ENCODE data around the gene TAF10. TPM values are rescaled to one million over a fixed set of nuclear protein-coding genes. Genes with fewer than 3 reads are reported as not detected.

TAF10 gene
- total and polyA plus RNA-seq, 2 donors, result 12.4 to 65.3 TPM

DNA sequence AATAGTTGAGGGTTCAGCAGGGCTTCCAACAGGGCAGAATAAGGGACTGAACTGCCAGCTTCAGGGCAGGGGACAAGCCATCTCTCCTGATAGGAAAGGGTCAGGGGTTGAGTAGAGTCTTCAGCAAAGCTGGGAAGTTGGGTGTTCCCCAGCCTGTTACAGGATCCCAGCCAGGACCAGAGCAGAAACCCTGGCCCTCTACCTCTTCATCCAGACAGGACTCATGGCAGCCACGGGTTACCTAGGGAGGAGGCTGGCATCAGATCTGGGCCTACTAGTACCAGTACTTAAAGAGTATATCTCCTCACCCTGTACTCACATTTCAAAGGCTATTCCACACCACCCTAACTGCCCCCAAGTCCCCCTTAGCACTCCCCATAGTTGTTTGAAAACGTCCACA, 2.4 kb upstream of the TAF10 start:
- Histone ChIP-seq H3K4me1 (ENCODE audit: insufficient read depth) (no peaks in the 10 kb centered on the region), H3K27ac (ENCODE audit: low read depth) (no peak overlapping the region)

DNA sequence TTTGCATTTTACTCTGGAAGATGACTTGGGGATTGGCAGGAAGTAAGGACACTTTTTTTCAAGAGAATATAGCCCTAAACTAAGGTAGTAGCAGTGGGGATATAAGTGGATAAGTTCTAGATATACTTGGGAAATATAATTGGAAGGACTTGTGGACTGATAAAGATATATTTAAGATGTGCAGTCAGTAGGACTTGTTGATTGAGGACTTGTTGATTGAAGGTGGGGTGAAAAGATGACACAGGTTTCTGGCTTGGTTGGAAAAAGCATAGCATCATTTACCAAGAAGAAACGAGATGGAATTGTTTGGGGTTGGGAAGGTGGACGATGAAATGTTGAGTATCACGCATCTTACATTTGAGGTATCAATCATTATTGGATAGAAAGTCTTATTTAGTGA, 1.5 kb upstream of the TAF10 start:
- no peak overlapping the region for H3K27ac ChIP-seq (ENCODE audit: low read depth)
- no peak for DNase-seq (ENCODE audit: extremely low spot score)
- H3K36me3 ChIP-seq (ENCODE audit: insufficient read depth), result peaks cover 2% of the 10 kb centered on the region
- no peaks in the 10 kb centered on the region for H3K4me1 ChIP-seq (ENCODE audit: insufficient read depth)
- WGBS, result 90% methylated on average over 3 of the region's 3 CpGs
- no peak overlapping the region for H3K4me3 ChIP-seq (ENCODE audit: low read depth, low read length)

More for the DNA sequence above, 2.4 kb upstream of the TAF10 start:
- Histone ChIP-seq H3K4me3 (ENCODE audit: low read depth, low read length) (no peak overlapping the region), H3K36me3 (ENCODE audit: insufficient read depth) (peaks cover 2% of the 10 kb centered on the region)
- no peak for DNase-seq (ENCODE audit: extremely low spot score)
- WGBS, result 80% methylated on average over 2 of the region's 2 CpGs

DNA sequence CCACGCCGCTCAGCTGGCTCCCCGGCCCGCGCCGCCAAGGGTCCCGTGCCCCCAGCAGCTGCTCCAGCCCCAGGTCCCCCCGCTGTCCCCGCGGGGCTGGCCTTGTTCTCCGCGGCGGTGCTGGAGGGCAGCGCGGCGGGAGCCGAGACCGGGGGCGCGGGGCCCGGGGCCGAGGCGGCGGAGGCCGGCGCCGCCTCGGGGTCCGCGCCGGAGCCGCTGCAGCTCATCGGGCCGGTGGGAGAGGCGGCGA, 128 bp downstream of the TAF10 start:
- H3K27ac ChIP-seq (ENCODE audit: low read depth), result peak overlapping the region; percentile 98
- peak overlapping the region; percentile 93 for H3K4me3 ChIP-seq (ENCODE audit: low read depth, low read length)
- H3K36me3 ChIP-seq (ENCODE audit: insufficient read depth), result peaks cover 2% of the 10 kb centered on the region
- no peaks in the 10 kb centered on the region for H3K4me1 ChIP-seq (ENCODE audit: insufficient read depth)
- no peak for DNase-seq (ENCODE audit: extremely low spot score)
- under 1% methylated on average over 36 of the region's 36 CpGs for whole genome bisulfite sequencing

DNA sequence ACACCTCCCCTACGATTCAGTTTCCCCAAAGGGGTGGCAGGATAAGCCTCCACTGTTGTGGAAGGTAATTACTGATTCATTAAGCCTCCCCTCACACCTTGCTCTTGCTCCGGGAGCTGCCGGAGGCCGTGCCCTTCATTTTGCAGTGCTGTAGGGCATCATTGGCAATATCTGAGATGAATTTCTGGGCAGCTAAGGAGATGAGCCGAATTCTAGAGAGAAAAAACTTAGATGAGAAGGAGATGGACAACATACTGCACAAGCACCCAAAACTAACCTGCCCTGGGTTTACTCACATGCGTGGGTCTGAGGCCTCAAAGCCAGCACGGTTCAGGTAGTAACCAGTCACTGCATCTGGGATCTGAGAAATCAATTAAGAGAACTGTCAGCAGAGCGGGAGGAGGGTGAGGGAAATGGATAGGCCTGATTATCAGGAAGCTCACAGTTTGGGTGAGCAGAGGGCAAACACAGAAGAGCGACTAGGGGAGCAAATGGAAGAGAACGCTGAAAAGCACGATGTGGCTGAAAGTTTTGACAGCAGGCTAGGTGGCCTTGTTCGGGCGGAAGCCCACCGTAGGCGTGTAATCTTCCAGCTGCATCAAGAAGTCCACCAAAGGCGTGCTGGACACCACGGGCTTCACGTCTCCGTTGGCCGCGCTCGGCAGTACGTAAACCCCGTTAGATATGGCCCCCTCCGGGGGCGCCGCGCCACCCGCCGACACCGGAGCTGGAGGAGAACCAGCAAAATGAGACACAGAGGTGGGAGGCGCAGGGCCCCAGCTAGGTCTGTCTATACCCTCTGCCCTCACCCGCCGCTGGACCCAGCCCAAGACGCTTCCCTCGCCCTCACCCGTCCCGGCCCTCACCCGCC, 689 bp downstream of the TAF10 start:
- H3K27ac ChIP-seq (ENCODE audit: low read depth), result peak overlapping the region; percentile 98
- peak overlapping the region; percentile 93 for H3K4me3 ChIP-seq (ENCODE audit: low read depth, low read length)
- no peak for DNase-seq (ENCODE audit: extremely low spot score)
- peaks cover 2% of the 10 kb centered on the region for H3K36me3 ChIP-seq (ENCODE audit: insufficient read depth)
- WGBS, result 10% methylated on average over 39 of the region's 39 CpGs
- no peaks in the 10 kb centered on the region for H3K4me1 ChIP-seq (ENCODE audit: insufficient read depth)

DNA sequence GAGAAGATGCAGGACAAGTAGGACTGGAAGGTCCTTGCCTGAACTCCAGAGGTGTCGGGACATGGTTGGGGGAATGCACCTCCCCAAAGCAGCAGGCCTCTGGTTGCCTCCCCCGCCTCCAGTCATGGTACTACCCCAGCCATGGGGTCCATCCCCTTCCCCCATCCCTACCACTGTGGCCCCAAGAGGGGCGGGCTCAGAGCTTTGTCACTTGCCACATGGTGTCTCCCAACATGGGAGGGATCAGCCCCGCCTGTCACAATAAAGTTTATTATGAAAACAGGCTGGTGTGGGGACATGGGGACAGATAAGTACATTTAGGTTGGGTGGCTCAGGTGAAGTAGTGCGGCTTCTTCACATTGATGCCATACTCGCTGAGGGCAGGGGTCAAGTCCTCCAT, 1.4 kb downstream of the TAF10 start:
- H3K4me1 ChIP-seq (ENCODE audit: insufficient read depth), result no peaks in the 10 kb centered on the region
- peaks cover 2% of the 10 kb centered on the region for H3K36me3 ChIP-seq (ENCODE audit: insufficient read depth)
- DNase-seq (ENCODE audit: extremely low spot score), result no peak
- 83% methylated on average over 6 of the region's 6 CpGs for WGBS
- H3K4me3 ChIP-seq (ENCODE audit: low read depth, low read length), result no peak overlapping the region
- H3K27ac ChIP-seq (ENCODE audit: low read depth), result no peak overlapping the region

DNA sequence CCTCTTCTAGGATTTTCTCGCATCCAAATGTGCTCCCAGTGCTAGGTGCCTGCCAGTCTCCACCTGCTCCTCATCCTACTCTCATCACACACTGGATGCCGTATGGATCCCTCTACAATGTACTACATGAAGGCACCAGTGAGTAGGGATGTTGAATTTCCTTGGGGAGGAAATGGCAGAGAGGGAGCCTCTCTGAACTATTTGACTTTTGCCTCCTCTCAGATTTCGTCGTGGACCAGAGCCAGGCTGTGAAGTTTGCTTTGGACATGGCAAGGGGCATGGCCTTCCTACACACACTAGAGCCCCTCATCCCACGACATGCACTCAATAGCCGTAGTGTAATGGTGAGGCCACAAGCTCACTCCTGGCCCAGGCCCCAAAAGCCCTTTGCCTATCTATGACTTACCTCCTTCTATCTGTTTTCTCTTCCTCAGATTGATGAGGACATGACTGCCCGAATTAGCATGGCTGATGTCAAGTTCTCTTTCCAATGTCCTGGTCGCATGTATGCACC, 2.5 kb downstream of the TAF10 start:
- DNase-seq (ENCODE audit: extremely low spot score), result no peak
- Histone ChIP-seq H3K4me1 (ENCODE audit: insufficient read depth) (no peaks in the 10 kb centered on the region), H3K36me3 (ENCODE audit: insufficient read depth) (peaks cover 2% of the 10 kb centered on the region), H3K4me3 (ENCODE audit: low read depth, low read length) (no peak overlapping the region), H3K27ac (ENCODE audit: low read depth) (no peak overlapping the region)
- 71% methylated on average over 8 of the region's 8 CpGs for WGBS

DNA sequence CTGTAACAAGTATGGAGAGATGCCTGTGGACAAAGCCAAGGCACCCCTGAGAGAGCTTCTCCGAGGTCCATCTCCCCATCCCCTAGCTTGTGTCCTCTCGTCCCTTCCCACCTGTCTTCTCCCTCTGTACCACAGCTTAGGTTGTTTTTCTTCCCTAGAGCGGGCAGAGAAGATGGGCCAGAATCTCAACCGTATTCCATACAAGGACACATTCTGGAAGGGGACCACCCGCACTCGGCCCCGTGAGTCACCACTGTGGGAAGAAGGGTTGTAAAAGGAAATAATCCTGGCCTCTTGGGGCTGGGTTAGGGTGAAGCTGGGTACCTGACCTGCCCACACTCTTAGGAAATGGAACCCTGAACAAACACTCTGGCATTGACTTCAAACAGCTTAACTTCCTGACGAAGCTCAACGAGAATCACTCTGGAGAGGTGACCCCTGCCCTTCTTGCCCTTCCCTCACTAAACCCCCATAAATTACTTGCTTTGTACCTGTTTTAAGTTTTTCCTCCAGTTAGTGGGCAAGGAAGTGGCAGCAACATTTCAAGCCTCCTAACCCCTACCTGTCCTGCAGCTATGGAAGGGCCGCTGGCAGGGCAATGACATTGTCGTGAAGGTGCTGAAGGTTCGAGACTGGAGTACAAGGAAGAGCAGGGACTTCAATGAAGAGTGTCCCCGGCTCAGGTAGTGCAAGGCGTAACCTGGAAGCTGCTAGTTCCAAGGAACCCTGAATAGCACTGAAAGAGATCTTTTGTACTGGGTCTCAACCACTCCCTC, 3.1 kb downstream of the TAF10 start:
- Histone ChIP-seq H3K4me1 (ENCODE audit: insufficient read depth) (no peaks in the 10 kb centered on the region), H3K36me3 (ENCODE audit: insufficient read depth) (peaks cover 2% of the 10 kb centered on the region), H3K4me3 (ENCODE audit: low read depth, low read length) (no peak overlapping the region), H3K27ac (ENCODE audit: low read depth) (no peak overlapping the region)
- no peak for DNase-seq (ENCODE audit: extremely low spot score)
- WGBS, result 69% methylated on average over 14 of the region's 14 CpGs

DNA sequence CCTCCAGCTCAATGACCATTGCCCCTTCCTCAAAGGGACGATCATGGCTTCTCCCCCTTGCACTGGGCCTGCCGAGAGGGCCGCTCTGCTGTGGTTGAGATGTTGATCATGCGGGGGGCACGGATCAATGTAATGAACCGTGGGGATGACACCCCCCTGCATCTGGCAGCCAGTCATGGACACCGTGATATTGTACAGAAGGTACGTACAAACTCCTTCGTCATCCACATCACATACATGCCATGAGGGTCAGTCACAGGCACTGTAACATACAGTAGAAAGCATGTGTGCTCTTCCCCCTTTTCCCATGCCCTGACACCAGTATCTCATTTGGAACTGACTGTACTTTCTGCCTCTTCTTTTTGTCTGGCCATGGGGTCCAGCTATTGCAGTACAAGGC, 4.0 kb downstream of the TAF10 start:
- 86% methylated on average over 9 of the region's 9 CpGs for WGBS
- no peak for DNase-seq (ENCODE audit: extremely low spot score)
- no peaks in the 10 kb centered on the region for H3K4me1 ChIP-seq (ENCODE audit: insufficient read depth)
- no peak overlapping the region for H3K4me3 ChIP-seq (ENCODE audit: low read depth, low read length)
- H3K36me3 ChIP-seq (ENCODE audit: insufficient read depth), result peaks cover 2% of the 10 kb centered on the region
- no peak overlapping the region for H3K27ac ChIP-seq (ENCODE audit: low read depth)

DNA sequence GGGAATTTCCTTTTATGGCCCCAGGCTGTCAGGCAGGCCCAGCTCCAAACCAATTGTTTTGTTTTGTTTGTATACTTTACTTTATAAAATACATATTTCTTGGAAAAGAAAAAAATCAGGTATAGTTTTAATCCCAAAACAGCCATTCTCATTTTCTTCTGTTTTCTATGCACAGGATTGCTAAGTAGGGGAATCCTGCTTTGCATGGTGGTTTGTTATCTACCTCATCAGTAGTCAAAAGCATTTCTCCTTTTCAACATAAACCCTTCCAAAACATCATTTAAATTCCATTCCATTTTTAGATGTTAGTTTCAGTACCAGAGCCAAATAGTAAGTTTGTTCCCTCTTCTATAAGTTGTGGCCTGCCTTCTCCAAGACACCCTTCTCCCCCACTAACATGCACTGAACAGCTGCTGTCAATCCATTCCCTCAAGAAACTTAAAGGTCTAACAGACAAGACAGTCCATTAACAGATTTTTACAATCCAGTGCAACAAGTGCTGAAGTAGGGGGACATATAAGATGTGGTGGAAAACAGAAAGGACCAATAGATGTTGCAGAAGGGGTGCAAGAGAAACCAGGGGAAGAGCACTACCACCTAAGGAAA, 4.7 kb downstream of the TAF10 start:
- DNase-seq (ENCODE audit: extremely low spot score), result no peak
- H3K4me1 ChIP-seq (ENCODE audit: insufficient read depth), result no peaks in the 10 kb centered on the region
- no peak overlapping the region for H3K4me3 ChIP-seq (ENCODE audit: low read depth, low read length)
- peaks cover 2% of the 10 kb centered on the region for H3K36me3 ChIP-seq (ENCODE audit: insufficient read depth)
- peak overlapping the region; percentile 80 for H3K27ac ChIP-seq (ENCODE audit: low read depth)

DNA sequence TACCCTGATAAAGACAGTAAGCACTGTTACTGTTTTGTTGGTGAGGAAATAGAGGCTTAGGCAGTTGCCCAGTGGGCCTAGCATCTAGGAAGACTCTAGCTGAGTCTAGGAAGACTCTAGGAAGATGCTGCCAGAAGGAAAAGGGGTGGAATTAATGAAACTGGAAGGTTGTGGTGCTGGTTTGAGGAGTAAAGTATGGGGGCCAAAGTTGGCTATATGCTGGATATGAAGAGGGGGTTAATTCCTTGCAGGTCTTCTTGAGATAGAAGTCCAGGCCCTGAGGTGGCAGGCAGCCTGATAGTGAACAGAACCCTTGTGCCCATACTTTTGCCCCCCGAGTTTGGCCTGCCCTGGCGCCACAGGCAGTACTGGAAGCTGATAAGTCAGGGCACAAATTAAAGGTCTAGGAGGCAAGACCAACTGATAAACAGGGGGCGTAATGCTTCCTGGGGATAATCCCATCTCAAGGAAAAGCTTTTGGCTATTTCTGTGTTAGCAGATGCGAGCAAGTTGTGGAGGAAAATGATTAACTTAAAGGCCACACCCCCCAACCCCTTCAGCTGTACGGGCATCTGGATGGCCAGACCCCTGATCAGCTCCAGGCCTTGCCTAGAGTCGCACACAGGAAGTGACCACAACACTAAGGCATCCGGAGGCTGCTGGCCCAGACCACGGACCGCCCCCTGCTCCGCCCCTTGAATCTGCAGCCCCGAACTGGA, 5.4 kb downstream of the TAF10 start:
- Histone ChIP-seq H3K36me3 (ENCODE audit: insufficient read depth) (peaks cover 2% of the 10 kb centered on the region), H3K4me3 (ENCODE audit: low read depth, low read length) (no peak overlapping the region), H3K4me1 (ENCODE audit: insufficient read depth) (peaks cover 2% of the 10 kb centered on the region), H3K27ac (ENCODE audit: low read depth) (peak overlapping the region; percentile 96)
- WGBS, result 4% methylated on average over 11 of the region's 11 CpGs
- peak; percentile 87 for DNase-seq (ENCODE audit: extremely low spot score)

DNA sequence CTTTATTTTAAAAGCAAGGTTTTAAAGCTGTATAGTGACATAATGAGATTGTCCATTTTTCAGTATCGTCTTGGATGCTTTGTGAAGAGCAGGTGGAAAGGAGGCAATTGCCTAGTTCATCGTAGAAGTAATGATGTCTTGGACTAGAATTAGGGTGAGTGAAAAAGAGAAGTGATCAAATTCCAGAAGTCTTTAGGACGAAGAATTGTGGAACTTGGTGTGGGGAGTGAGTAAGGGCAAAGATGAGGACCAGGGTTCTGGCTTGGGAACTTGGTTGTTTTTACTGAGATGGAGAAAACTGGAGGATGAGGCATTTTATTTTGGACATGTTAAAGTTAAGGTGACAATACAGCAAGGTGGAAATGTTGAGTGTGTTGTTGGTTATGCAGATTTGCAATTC, 7.2 kb downstream of the TAF10 start:
- Histone ChIP-seq H3K4me3 (ENCODE audit: low read depth, low read length) (peak overlapping the region; percentile 80), H3K27ac (ENCODE audit: low read depth) (peak overlapping the region; percentile 27), H3K36me3 (ENCODE audit: insufficient read depth) (no peaks in the 10 kb centered on the region), H3K4me1 (ENCODE audit: insufficient read depth) (peaks cover 2% of the 10 kb centered on the region)
- no peak for DNase-seq (ENCODE audit: extremely low spot score)
- 8% methylated on average over 3 of the region's 3 CpGs for WGBS

DNA sequence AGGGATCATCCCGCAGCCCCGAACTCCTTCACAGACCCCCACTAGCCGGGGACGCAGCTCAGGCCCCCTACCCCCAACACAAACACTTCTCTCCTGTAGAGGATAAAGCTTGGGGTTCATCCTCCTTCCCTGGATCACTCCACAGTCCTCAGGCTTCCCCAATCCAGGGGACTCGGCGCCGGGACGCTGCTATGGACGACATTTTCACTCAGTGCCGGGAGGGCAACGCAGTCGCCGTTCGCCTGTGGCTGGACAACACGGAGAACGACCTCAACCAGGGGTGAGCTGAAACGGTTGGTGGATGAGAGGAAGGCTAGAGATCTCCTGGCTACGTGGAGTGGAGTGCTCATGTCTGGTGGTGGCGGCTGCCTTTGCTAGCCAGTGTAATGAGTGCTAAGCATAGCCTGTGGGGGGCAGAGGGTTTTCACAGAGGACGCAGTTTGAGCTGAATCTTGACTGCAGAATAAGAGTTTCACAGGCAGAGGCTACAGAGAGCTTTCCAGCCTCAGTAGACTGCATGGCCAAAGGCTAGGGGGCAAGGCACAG, 7.9 kb downstream of the TAF10 start:
- Histone ChIP-seq H3K4me3 (ENCODE audit: low read depth, low read length) (peak overlapping the region; percentile 80), H3K36me3 (ENCODE audit: insufficient read depth) (no peaks in the 10 kb centered on the region), H3K4me1 (ENCODE audit: insufficient read depth) (peaks cover 2% of the 10 kb centered on the region), H3K27ac (ENCODE audit: low read depth) (peak overlapping the region; percentile 86)
- peak; percentile 31 for DNase-seq (ENCODE audit: extremely low spot score)
- WGBS, result under 1% methylated on average over 20 of the region's 20 CpGs
